IMR-90 (cell line): ENCODE data around the gene UST. TPM values are rescaled to one million over a fixed set of nuclear protein-coding genes. Genes with fewer than 3 reads are reported as not detected.

Experiments
- ATAC-seq: fragments of 200-7000 bp; cut with Tn5 transposase; 2 replicates; pipeline ENCODE4 v1.9.1; 2020; ENCODE audit warnings: low read depth, mild to moderate bottlenecking, moderate library complexity
- BruUV-seq: library from RNA; stranded (reverse); fragments of 400-500 nt; replicated peaks from 2 replicates; lab custom pipeline; 2021; lab: Mats Ljungman, UMichigan
- CTCF ChIA-PET: fragments of 300-600 bp; formaldehyde crosslinking; extraction: SDS; loops from one replicate; lab custom pipeline; 2021; ENCODE audit warnings: antibody characterized with exemption; lab: Yijun Ruan, JAX
- POLR2A ChIA-PET: fragments of 300-600 bp; sonication (Branson Sonifier 250); formaldehyde crosslinking; loops from one replicate; lab custom pipeline; 2022; ENCODE audit warnings: antibody characterized with exemption; ENCODE audit not compliant: unreplicated experiment; lab: Charles Lee
- DNase-seq: peaks from one replicate; pipeline ENCODE4 v3.0.0; 2013
- H2AFZ ChIP-seq: replicated peaks from 2 replicates; pipeline ENCODE3; 2013; ENCODE audit warnings: low read length, mild to moderate bottlenecking; ENCODE audit not compliant: poor library complexity
- H2AK5ac ChIP-seq: 2 replicates; pipeline ENCODE4 v1.6.1; 2013; ENCODE audit warnings: low read depth, low read length, inconsistent platforms
- H2AK9ac ChIP-seq: replicated peaks from 2 replicates; pipeline ENCODE3; 2013; ENCODE audit warnings: mild to moderate bottlenecking, low read depth, low read length, moderate library complexity; ENCODE audit not compliant: poor library complexity
- H2BK120ac ChIP-seq: 2 replicates; pipeline ENCODE4 v1.6.1; 2013; ENCODE audit warnings: low read depth, low read length, inconsistent platforms
- H2BK15ac ChIP-seq: 3 replicates; pipeline ENCODE4 v1.6.1; 2013; ENCODE audit warnings: low read depth, low read length, inconsistent platforms
- H2BK20ac ChIP-seq: 2 replicates; pipeline ENCODE4 v1.6.1; 2013; ENCODE audit warnings: low read depth, mild to moderate bottlenecking, inconsistent platforms, low read length, moderate library complexity
- H2BK5ac ChIP-seq: 2 replicates; pipeline ENCODE4 v1.6.1; 2013; ENCODE audit warnings: mild to moderate bottlenecking, low read depth, low read length, inconsistent platforms; ENCODE audit not compliant: poor library complexity, severe bottlenecking
- H3K14ac ChIP-seq: replicated peaks from 2 replicates; pipeline ENCODE4 v1.6.1; 2013; ENCODE audit warnings: low read depth, low read length, inconsistent platforms
- H3K18ac ChIP-seq: 2 replicates; pipeline ENCODE4 v1.6.1; 2013; ENCODE audit warnings: low read depth, low read length, control low read depth
- H3K23ac ChIP-seq: 2 replicates; pipeline ENCODE4 v1.6.1; 2013; ENCODE audit warnings: low read depth, low read length, inconsistent platforms
- H3K27ac ChIP-seq: 2 replicates; pipeline ENCODE4 v1.5.1; 2013; ENCODE audit warnings: mild to moderate bottlenecking, control low read depth, low read length; ENCODE audit not compliant: insufficient read depth
- H3K27me3 ChIP-seq: 2 replicates; pipeline ENCODE4 v1.6.1; 2013; ENCODE audit warnings: low read length; ENCODE audit not compliant: control insufficient read depth, insufficient read depth
- H3K36me3 ChIP-seq: 2 replicates; pipeline ENCODE4 v1.6.1; 2013; ENCODE audit warnings: low read length, mixed read lengths; ENCODE audit not compliant: control insufficient read depth, insufficient read depth
- H3K4ac ChIP-seq: 2 replicates; pipeline ENCODE4 v1.6.1; 2013; ENCODE audit warnings: low read depth, low read length, inconsistent platforms
- H3K4me1 ChIP-seq: 2 replicates; pipeline ENCODE4 v1.6.1; 2013; ENCODE audit warnings: low read length, mixed read lengths; ENCODE audit not compliant: control insufficient read depth, insufficient read depth
- H3K4me2 ChIP-seq: 2 replicates; pipeline ENCODE4 v1.6.1; 2013; ENCODE audit warnings: low read depth, mild to moderate bottlenecking, control low read depth, low read length, moderate library complexity
- H3K4me3 ChIP-seq: 2 replicates; pipeline ENCODE4 v1.5.1; 2013; ENCODE audit warnings: low read depth, mild to moderate bottlenecking, control low read depth, low read length, moderate library complexity; ENCODE audit not compliant: insufficient read depth
- H3K56ac ChIP-seq: 2 replicates; pipeline ENCODE4 v1.6.1; 2013; ENCODE audit warnings: low read length, inconsistent platforms; ENCODE audit not compliant: insufficient read depth; ENCODE audit errors: extremely low read depth
- H3K79me1 ChIP-seq, 2 experiments: 2 replicates each; pipeline ENCODE4 v1.6.1; 2013; ENCODE audit warnings: low read length in 2 of 2, inconsistent platforms in 1 of 2, low read depth in 1 of 2
- H3K9ac ChIP-seq: 2 replicates; pipeline ENCODE4 v1.6.1; 2013; ENCODE audit warnings: low read depth, low read length, control low read depth
- H3K9me1 ChIP-seq: 2 replicates; pipeline ENCODE4 v1.6.1; 2013; ENCODE audit warnings: low read length, inconsistent platforms; ENCODE audit not compliant: insufficient read depth
- H3K9me3 ChIP-seq: 2 replicates; pipeline ENCODE4 v1.6.1; 2013; ENCODE audit warnings: low read length; ENCODE audit not compliant: control insufficient read depth, insufficient read depth
- H4K20me1 ChIP-seq: 2 replicates; pipeline ENCODE4 v1.6.1; 2013; ENCODE audit warnings: low read length, inconsistent platforms; ENCODE audit not compliant: insufficient read depth
- H4K5ac ChIP-seq: 2 replicates; pipeline ENCODE4 v1.6.1; 2013; ENCODE audit warnings: mild to moderate bottlenecking, low read depth, low read length, control low read depth
- H4K8ac ChIP-seq, 2 experiments: 2 replicates each; pipeline ENCODE4 v1.6.1; 2013; ENCODE audit warnings: low read depth in 2 of 2, low read length in 2 of 2, control low read depth in 1 of 2, inconsistent platforms in 1 of 2
- H4K91ac ChIP-seq: 2 replicates; pipeline ENCODE4 v1.6.1; 2013; ENCODE audit warnings: low read depth, low read length, inconsistent platforms; ENCODE audit not compliant: insufficient read depth
- BHLHE40 ChIP-seq: fragments of 150-350 bp; IDR thresholded peaks from 2 replicates; pipeline ENCODE4 v1.6.1; 2016; ENCODE audit warnings: mild to moderate bottlenecking, low read depth, low read length
- MAFK ChIP-seq: IDR thresholded peaks from 2 replicates; pipeline ENCODE4 v1.6.1; 2012; ENCODE audit warnings: low read depth, low read length, improper control_type of control experiment
- POLR2A ChIP-seq: IDR thresholded peaks from 2 replicates; pipeline ENCODE4 v1.6.1; 2012; ENCODE audit warnings: mild to moderate bottlenecking, low read depth, low read length
- WGBS, 2 experiments: methylation state at CpG; one replicate each; pipeline versions ENCODE4 v1.1.5 to v1.1.7; 2013; ENCODE audit warnings: missing lambda C conversion rate in 2 of 2; ENCODE audit not compliant: insufficient read length in 1 of 2; ENCODE audit errors: extremely low coverage in 2 of 2; 5-methylcytosine and 5-hydroxymethylcytosine counted together
- dilution Hi-C: fragments of 300-500 bp; cut with HindIII; formaldehyde crosslinking; loops from one replicate; pipeline ENCODE4 v1.14.3; 2018; ENCODE audit warnings: low sequenced_read_pairs; ENCODE audit not compliant: unreplicated experiment
- in situ Hi-C: fragments of 300-500 bp; cut with MboI; formaldehyde crosslinking; loops from 3 replicates; pipeline ENCODE4 v1.14.3; 2019; ENCODE audit warnings: low sequenced_read_pairs, inconsistent platforms, mixed read lengths
- intact Hi-C: fragments of 100-400 bp; cut with micrococcal nuclease; formaldehyde crosslinking; loops from 2 replicates; pipeline ENCODE4 v1.10.0; 2022
- polyA plus RNA-seq, 3 experiments: library from polyadenylated mRNA; depleted of rRNA; stranded (reverse); fragments of >200 nt; gene quantifications; 2 replicates each; pipeline ENCODE4 v1.2.3, GENCODE V29; 2012; ENCODE audit warnings: low replicate concordance in 1 of 3
- total RNA-seq: library from RNA; depleted of rRNA; stranded (reverse); fragments of >200 nt; gene quantifications from 2 replicates; pipeline ENCODE4 v1.2.3, GENCODE V29; 2012
- TF ChIP-seq, protein P1 (sequence below): fragments of 150-350 bp; IDR thresholded peaks from 2 replicates; pipeline ENCODE4 v1.6.1; 2017; ENCODE audit warnings: mild to moderate bottlenecking, antibody characterized with exemption, low read length, low read depth

The UST gene
- total and polyA plus RNA-seq, 2 of the 4 experiments (the other 2 are of a cell fraction): 7.7 to 13.8 TPM

GRCh38 chr6:149062653-149063348 is 316.0 kb downstream of the UST start:
- WGBS, 2 experiments: no CpG with 5 or more reads among the region's 5 CpGs
- Histone ChIP-seq H3K79me1 (no peaks in the 10 kb centered on the region), H3K9me1 (no peaks in the 10 kb centered on the region), H2BK20ac (no peak overlapping the region), H2BK15ac (no peak overlapping the region), H2AK5ac (no peak overlapping the region), H4K20me1 (0 out of 2 replicates have a peak, but pooled peaks cover 3% of the 10 kb centered on the region), H2BK120ac (no peak overlapping the region), H3K4ac (no peak overlapping the region), H3K9me3 (no peaks in the 10 kb centered on the region), H3K4me1 (peaks cover 16% of the 10 kb centered on the region), H3K56ac (no peak overlapping the region), H4K8ac (no peak overlapping the region), H3K4me3 (no peak overlapping the region), H3K36me3 (no peaks in the 10 kb centered on the region), H3K27me3 (no peaks in the 10 kb centered on the region), H3K4me2 (no peak overlapping the region), H4K91ac (no peak overlapping the region), H3K23ac (no peak overlapping the region), H3K14ac (no peak overlapping the region), H4K5ac (no peak overlapping the region), H3K9ac (no peak overlapping the region), H2AFZ (no peak overlapping the region), H2AK9ac (no peak overlapping the region), H3K27ac (no peak overlapping the region), H2BK5ac (no peak overlapping the region), H3K18ac (no peak overlapping the region)
- BruUV-seq: no TSS peak
- ATAC-seq (no peak), DNase-seq (no peak)
- POLR2A ChIA-PET: no interaction called here
- dilution Hi-C loops (no loop called here), in situ Hi-C loops (no loop called here), intact Hi-C loops (no loop called here)
- CTCF ChIA-PET: no interaction called here
- TF ChIP-seq MAFK (no peak), BHLHE40 (no peak), POLR2A (no peak)
- TF ChIP-seq, protein P1, sequence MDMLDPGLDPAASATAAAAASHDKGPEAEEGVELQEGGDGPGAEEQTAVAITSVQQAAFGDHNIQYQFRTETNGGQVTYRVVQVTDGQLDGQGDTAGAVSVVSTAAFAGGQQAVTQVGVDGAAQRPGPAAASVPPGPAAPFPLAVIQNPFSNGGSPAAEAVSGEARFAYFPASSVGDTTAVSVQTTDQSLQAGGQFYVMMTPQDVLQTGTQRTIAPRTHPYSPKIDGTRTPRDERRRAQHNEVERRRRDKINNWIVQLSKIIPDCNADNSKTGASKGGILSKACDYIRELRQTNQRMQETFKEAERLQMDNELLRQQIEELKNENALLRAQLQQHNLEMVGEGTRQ: no peak
